A549 (cell line): Measurements from ENCODE around the gene CERS3. TPM values are rescaled to one million over a fixed set of nuclear protein-coding genes. Genes with fewer than 3 reads are reported as not detected.

Experiments used
- ATAC-seq, 2 experiments: fragments of 200-7000 bp in 1 of 2; fragments of >200 bp in 1 of 2; cut with Nextera tagmentation in 1 of 2; cut with Tn5 transposase in 1 of 2; 3 replicates each; pipeline versions ENCODE4 v1.8.0 to v1.9.1; 2018 to 2020; ENCODE audit warnings: mild to moderate bottlenecking in 1 of 2, moderate library complexity in 1 of 2
- CTCF ChIA-PET: fragments of 300-600 bp; sonication (Branson Sonifier 250); formaldehyde crosslinking; extraction: SDS; loops from one replicate; lab custom pipeline; 2021; ENCODE audit warnings: antibody characterized with exemption, inconsistent platforms; lab: Yijun Ruan, JAX
- POLR2A ChIA-PET: fragments of 350-600 bp; formaldehyde crosslinking; extraction: SDS; loops from one replicate; lab custom pipeline; 2021; ENCODE audit warnings: antibody characterized with exemption, inconsistent platforms; lab: Yijun Ruan, JAX
- DNase-seq, 2 experiments: peaks; one replicate each; pipeline versions ENCODE4 v3.0.0 to v3.0.0-alpha.2; 2011 to 2016; ENCODE audit warnings: low read depth in 1 of 2, low spot score in 1 of 2
- FAIRE-seq: peaks from 2 replicates; lab custom pipeline; 2011; peaks lifted over from hg19 to GRCh38; lab: Jason Lieb, UNC
- H3K27ac ChIP-seq, 2 experiments: fragments of >200 bp; sonication (Bioruptor Twin); formaldehyde crosslinking; 3 replicates each; pipeline ENCODE4 v1.5.1; 2016 to 2017
- H3K4me1 ChIP-seq: fragments of >200 bp; sonication (Bioruptor Twin); formaldehyde crosslinking; 3 replicates; pipeline ENCODE4 v1.6.1; 2016
- H3K4me2 ChIP-seq: fragments of >200 bp; sonication (Bioruptor Twin); formaldehyde crosslinking; 3 replicates; pipeline ENCODE4 v1.6.1; 2016
- H3K4me3 ChIP-seq: fragments of >200 bp; sonication (Bioruptor Twin); formaldehyde crosslinking; 3 replicates; pipeline ENCODE4 v1.5.1; 2016
- H3K9me3 ChIP-seq: fragments of >200 bp; sonication (Bioruptor Twin); formaldehyde crosslinking; 3 replicates; pipeline ENCODE4 v1.6.1; 2016
- CBX2 ChIP-seq: fragments of 200-600 bp; sonication (generic); IDR thresholded peaks from 2 replicates; pipeline ENCODE4 v1.6.1; 2016; ENCODE audit warnings: low read depth, mild to moderate bottlenecking, borderline replicate concordance
- CTCF ChIP-seq: fragments of >200 bp; sonication (Bioruptor Twin); formaldehyde crosslinking; IDR thresholded peaks from 3 replicates; pipeline ENCODE4 v1.5.1; 2016
- FOSB ChIP-seq: fragments of 250-450 bp; sonication (Bioruptor Pico); IDR thresholded peaks from 2 replicates; pipeline ENCODE4 v1.5.0; 2020; ENCODE audit warnings: mild to moderate bottlenecking, moderate library complexity
- FOXS1 ChIP-seq: fragments of 250-450 bp; sonication (Bioruptor Pico); IDR thresholded peaks from 2 replicates; pipeline ENCODE4 v1.5.0; 2020; ENCODE audit warnings: mild to moderate bottlenecking, moderate library complexity
- GATA3 ChIP-seq: IDR thresholded peaks from 2 replicates; pipeline ENCODE4 v1.6.1; 2012; ENCODE audit warnings: borderline replicate concordance
- HOXA7 ChIP-seq: fragments of 250-450 bp; sonication (Bioruptor Pico); IDR thresholded peaks from 2 replicates; pipeline ENCODE4 v1.5.0; 2020; ENCODE audit warnings: mild to moderate bottlenecking, moderate library complexity
- HOXB13 ChIP-seq: fragments of 250-450 bp; sonication (Bioruptor Pico); IDR thresholded peaks from 2 replicates; pipeline ENCODE4 v1.5.0; 2020; ENCODE audit warnings: low read depth, mild to moderate bottlenecking, moderate library complexity
- JUN ChIP-seq, 2 experiments: fragments of >200 bp; sonication (Bioruptor Twin); formaldehyde crosslinking; IDR thresholded peaks; 2 replicates in 1 of 2; 3 replicates in 1 of 2; pipeline ENCODE4 v1.6.1; 2016 to 2017
- KDM5A ChIP-seq: fragments of 200-600 bp; sonication (generic); IDR thresholded peaks from 2 replicates; pipeline ENCODE4 v1.6.1; 2016; ENCODE audit warnings: antibody characterized with exemption, mild to moderate bottlenecking
- NFE2L2 ChIP-seq: fragments of 150-350 bp; conservative IDR thresholded peaks from 2 replicates; pipeline ENCODE4 v1.6.1; 2014; ENCODE audit warnings: low read length
- PHF8 ChIP-seq: fragments of 200-600 bp; sonication (generic); IDR thresholded peaks from 2 replicates; pipeline ENCODE4 v1.6.1; 2016; ENCODE audit warnings: low read depth, mild to moderate bottlenecking, antibody characterized with exemption, moderate library complexity, borderline replicate concordance
- POLR2A ChIP-seq: IDR thresholded peaks from 2 replicates; pipeline ENCODE4 v1.6.1; 2012; ENCODE audit warnings: mild to moderate bottlenecking, low read length
- POLR2AphosphoS2 ChIP-seq: conservative IDR thresholded peaks from 2 replicates; pipeline ENCODE4 v1.6.1; 2012; ENCODE audit warnings: low read length, improper control_type of control experiment, inconsistent platforms
- RAD21 ChIP-seq, 2 experiments: fragments of >200 bp in 1 of 2; sonication (Bioruptor Twin) in 1 of 2; formaldehyde crosslinking in 1 of 2; IDR thresholded peaks in 1 of 2; conservative IDR thresholded peaks in 1 of 2; 2 replicates in 1 of 2; 3 replicates in 1 of 2; pipeline ENCODE4 v1.6.1; 2012 to 2018; ENCODE audit warnings: inconsistent platforms in 1 of 2
- RFX5 ChIP-seq: fragments of 450-650 bp; IDR thresholded peaks from 2 replicates; pipeline ENCODE4 v1.7.1; 2014; ENCODE audit warnings: antibody characterized with exemption, mild to moderate bottlenecking, moderate library complexity
- RNF2 ChIP-seq: fragments of 200-600 bp; sonication (generic); IDR thresholded peaks from 2 replicates; pipeline ENCODE4 v1.6.1; 2016; ENCODE audit warnings: low read depth, mild to moderate bottlenecking, antibody characterized with exemption, moderate library complexity, borderline replicate concordance
- SMC3 ChIP-seq: fragments of >200 bp; sonication (Bioruptor Twin); formaldehyde crosslinking; IDR thresholded peaks from 3 replicates; pipeline ENCODE4 v1.6.1; 2018; ENCODE audit warnings: inconsistent platforms
- SREBF2 ChIP-seq: fragments of 450-650 bp; IDR thresholded peaks from 2 replicates; pipeline ENCODE4 v1.6.1; 2014; ENCODE audit warnings: mild to moderate bottlenecking, moderate library complexity
- TP53 ChIP-seq: fragments of 250-450 bp; sonication (Bioruptor Pico); IDR thresholded peaks from 2 replicates; pipeline ENCODE4 v1.5.0; 2021; ENCODE audit warnings: mild to moderate bottlenecking, moderate library complexity
- ZSCAN20 ChIP-seq: fragments of 250-450 bp; sonication (Bioruptor Pico); IDR thresholded peaks from 2 replicates; pipeline ENCODE4 v1.8.0; 2022; ENCODE audit warnings: mild to moderate bottlenecking, moderate library complexity
- WGBS: methylation state at CpG from one replicate; pipeline ENCODE4 v1.1.6; 2017; ENCODE audit errors: missing lambda C conversion rate; 5-methylcytosine and 5-hydroxymethylcytosine counted together
- polyA plus RNA-seq, 4 experiments: library from polyadenylated mRNA; depleted of rRNA in 3 of 4; stranded (reverse); fragments of >200 nt; fragmentation: RNase III in 1 of 4; extraction: RNeasy Plus Mini Kit Qiagen cat#74134 plus additional on column Dnase treatment in 1 of 4; gene quantifications; 2 replicates in 3 of 4; 3 replicates in 1 of 4; pipeline ENCODE4 v1.2.3, GENCODE V29; 2011 to 2017
- TF ChIP-seq, protein P1 (sequence below): fragments of >200 bp; sonication (Bioruptor Twin); formaldehyde crosslinking; IDR thresholded peaks from 3 replicates; pipeline ENCODE4 v1.6.1; 2016
- TF ChIP-seq, protein P2 (sequence below): IDR thresholded peaks from 2 replicates; pipeline ENCODE4 v1.6.1; 2012
- TF ChIP-seq, protein P3 (sequence below): fragments of 450-650 bp; IDR thresholded peaks from 2 replicates; pipeline ENCODE4 v1.6.1; 2014; ENCODE audit warnings: antibody characterized with exemption
- TF ChIP-seq, protein P4 (sequence below): IDR thresholded peaks from 2 replicates; pipeline ENCODE4 v1.6.1; 2012

Gene CERS3
- polyA plus RNA-seq, 2 of the 4 experiments (the other 2 are of a cell fraction): not detected

DNA sequence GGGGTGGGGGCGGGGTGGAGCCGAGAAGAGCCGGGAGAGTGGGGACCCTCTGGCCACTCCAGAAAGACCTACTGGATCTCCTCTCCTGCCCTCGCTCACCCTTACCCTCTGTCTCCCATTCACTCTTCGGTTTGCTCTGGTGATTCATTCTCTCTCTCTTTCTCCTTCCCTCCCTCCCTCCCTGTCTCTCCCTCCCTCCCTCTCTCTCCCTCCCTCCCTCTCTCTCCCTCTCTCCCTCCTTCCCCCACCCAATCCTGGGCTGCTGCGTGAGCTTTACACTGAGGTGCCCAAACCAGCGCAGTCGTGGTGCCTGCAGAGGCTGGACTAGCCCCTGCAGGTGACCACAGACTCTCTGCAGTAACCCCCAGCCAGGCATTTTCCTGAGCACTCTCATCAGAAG, 154.8 kb downstream of the CERS3 start:
- Histone ChIP-seq H3K4me2 (no peak overlapping the region), H3K4me1 (no peaks in the 10 kb centered on the region), H3K27ac (no peak overlapping the region), H3K4me3 (no peak overlapping the region), H3K9me3 (peaks cover 3% of the 10 kb centered on the region; the same call in 2 of the 3 replicates)
- FAIRE-seq (no peak), DNase-seq (no peak), ATAC-seq (no peak)
- POLR2A ChIA-PET: no interaction called here
- WGBS: 22% methylated on average over 8 of the region's 8 CpGs
- CTCF ChIA-PET: interaction anchor here (1.7 kb wide), 1 partner anchor 24 kb away, joined by 6 read pairs; no protein-coding TSS in a partner anchor
- TF ChIP-seq, protein P1, sequence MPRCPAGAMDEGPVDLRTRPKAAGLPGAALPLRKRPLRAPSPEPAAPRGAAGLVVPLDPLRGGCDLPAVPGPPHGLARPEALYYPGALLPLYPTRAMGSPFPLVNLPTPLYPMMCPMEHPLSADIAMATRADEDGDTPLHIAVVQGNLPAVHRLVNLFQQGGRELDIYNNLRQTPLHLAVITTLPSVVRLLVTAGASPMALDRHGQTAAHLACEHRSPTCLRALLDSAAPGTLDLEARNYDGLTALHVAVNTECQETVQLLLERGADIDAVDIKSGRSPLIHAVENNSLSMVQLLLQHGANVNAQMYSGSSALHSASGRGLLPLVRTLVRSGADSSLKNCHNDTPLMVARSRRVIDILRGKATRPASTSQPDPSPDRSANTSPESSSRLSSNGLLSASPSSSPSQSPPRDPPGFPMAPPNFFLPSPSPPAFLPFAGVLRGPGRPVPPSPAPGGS: no peak
- TF ChIP-seq, protein P2, sequence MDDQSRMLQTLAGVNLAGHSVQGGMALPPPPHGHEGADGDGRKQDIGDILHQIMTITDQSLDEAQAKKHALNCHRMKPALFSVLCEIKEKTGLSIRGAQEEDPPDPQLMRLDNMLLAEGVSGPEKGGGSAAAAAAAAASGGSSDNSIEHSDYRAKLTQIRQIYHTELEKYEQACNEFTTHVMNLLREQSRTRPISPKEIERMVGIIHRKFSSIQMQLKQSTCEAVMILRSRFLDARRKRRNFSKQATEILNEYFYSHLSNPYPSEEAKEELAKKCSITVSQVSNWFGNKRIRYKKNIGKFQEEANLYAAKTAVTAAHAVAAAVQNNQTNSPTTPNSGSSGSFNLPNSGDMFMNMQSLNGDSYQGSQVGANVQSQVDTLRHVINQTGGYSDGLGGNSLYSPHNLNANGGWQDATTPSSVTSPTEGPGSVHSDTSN: no peak
- TF ChIP-seq CTCF (no peak), KDM5A (no peak), SREBF2 (no peak), JUN (IDR thresholded peaks at IDR 0.05) (no peak), GATA3 (no peak), FOXS1 (no peak)
- TF ChIP-seq, all 56 proteins: peak for 0

DNA sequence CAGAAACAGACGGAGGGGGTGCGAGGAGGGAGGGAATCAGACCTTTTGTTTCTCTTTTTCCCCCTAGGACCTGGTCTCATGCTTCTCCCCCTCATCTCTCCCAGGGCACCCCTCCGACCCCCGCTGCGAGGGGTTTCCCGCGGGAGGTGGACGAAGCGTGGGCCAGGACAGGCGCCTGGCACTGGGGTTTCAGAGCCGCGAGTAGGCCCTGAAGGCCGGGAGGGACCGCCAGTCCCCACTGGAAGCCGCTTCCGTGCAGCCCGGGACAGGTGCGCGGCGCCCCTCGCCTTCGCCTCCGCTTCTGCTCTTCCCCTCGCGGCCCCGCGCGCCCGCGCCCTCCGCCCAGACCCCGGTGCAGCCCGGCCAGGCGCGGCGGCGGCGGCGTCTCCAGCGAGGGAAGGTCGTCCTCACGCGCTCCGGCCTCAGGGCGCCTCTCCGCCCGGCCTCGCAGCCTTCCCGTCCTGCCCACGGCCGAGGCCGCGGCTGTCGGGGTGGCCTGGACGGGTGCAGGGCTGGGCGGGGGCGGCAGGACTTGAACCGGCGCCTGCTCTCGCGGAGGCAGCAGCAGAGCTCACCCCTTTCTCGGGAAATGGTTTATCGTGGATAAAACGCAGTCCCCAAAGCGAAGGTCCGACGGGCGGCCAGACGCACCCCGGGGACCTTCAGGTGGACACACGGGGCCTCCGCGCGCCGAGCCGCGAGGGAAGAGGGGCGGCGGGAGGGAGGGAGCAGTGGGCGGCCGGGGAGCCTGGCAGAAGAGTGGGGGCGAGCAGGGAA, 155.4 kb downstream of the CERS3 start:
- H3K4me2 ChIP-seq: no peak overlapping the region
- H3K9me3 ChIP-seq: peaks cover 3% of the 10 kb centered on the region; the same call in 2 of the 3 replicates
- H3K4me1 ChIP-seq: no peaks in the 10 kb centered on the region
- TF ChIP-seq RFX5: no peak
- TF ChIP-seq SREBF2: no peak
- no peak for TF ChIP-seq HOXA7 (CRISPR knock-in tag)
- no peak for TF ChIP-seq POLR2AphosphoS2
- TF ChIP-seq, protein P3, sequence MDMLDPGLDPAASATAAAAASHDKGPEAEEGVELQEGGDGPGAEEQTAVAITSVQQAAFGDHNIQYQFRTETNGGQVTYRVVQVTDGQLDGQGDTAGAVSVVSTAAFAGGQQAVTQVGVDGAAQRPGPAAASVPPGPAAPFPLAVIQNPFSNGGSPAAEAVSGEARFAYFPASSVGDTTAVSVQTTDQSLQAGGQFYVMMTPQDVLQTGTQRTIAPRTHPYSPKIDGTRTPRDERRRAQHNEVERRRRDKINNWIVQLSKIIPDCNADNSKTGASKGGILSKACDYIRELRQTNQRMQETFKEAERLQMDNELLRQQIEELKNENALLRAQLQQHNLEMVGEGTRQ: no peak
- no peak for TF ChIP-seq POLR2A
- no peak for TF ChIP-seq RAD21 (conservative IDR thresholded peaks at IDR 0.05 in 1 of 2, IDR thresholded peaks at IDR 0.05 in 1 of 2)
- TF ChIP-seq TP53 (CRISPR knock-in tag): no peak
- no peak for TF ChIP-seq CBX2
- TF ChIP-seq, protein P4, sequence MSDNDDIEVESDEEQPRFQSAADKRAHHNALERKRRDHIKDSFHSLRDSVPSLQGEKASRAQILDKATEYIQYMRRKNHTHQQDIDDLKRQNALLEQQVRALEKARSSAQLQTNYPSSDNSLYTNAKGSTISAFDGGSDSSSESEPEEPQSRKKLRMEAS: no peak
- TF ChIP-seq FOSB (CRISPR knock-in tag): no peak
- TF ChIP-seq HOXB13: no peak
- no peak for TF ChIP-seq SMC3
- no peak for TF ChIP-seq ZSCAN20
- TF ChIP-seq PHF8: no peak
- no peak for TF ChIP-seq RNF2
- no peak for TF ChIP-seq NFE2L2
- TF ChIP-seq, protein P2: no peak
- POLR2A ChIA-PET: no interaction called here
- CTCF ChIA-PET: interaction anchor here (0.6 to 1.7 kb wide), 2 partner anchors 23 to 159 kb away, joined by 4 to 6 read pairs; no protein-coding TSS in a partner anchor
- no peak for DNase-seq
- peak in 1 of 2 experiments; percentile 39; a peak in 1 of 6 replicates for ATAC-seq
- FAIRE-seq: no peak
- H3K27ac ChIP-seq: no peak overlapping the region
- H3K4me3 ChIP-seq: no peak overlapping the region
- WGBS: 71% methylated on average over 78 of the region's 82 CpGs
